Muscle of leg (tissue), 11 donors: ENCODE results near the gene DES. TPM values are rescaled to one million over a fixed set of nuclear protein-coding genes. Genes with fewer than 3 reads are reported as not detected.

Source experiments
- DNase-seq: peaks from one replicate; pipeline ENCODE4 v3.0.0; 2013
- H3K27ac ChIP-seq: one replicate; pipeline ENCODE4 v1.5.1; 2013; ENCODE audit warnings: mild to moderate bottlenecking, low read length, control low read depth
- H3K27me3 ChIP-seq: one replicate; pipeline ENCODE4 v1.6.1; 2013; ENCODE audit warnings: low read length; ENCODE audit not compliant: control insufficient read depth, insufficient read depth
- H3K36me3 ChIP-seq: one replicate; pipeline ENCODE4 v1.6.1; 2013; ENCODE audit warnings: low read length; ENCODE audit not compliant: control insufficient read depth, insufficient read depth
- H3K4me1 ChIP-seq: one replicate; pipeline ENCODE4 v1.6.1; 2013; ENCODE audit warnings: low read length; ENCODE audit not compliant: control insufficient read depth, insufficient read depth
- H3K4me3 ChIP-seq: one replicate; pipeline ENCODE4 v1.5.1; 2013; ENCODE audit warnings: low read length, control low read depth
- H3K9me3 ChIP-seq: replicated peaks from 2 replicates; pipeline ENCODE4 v1.6.1; 2013; ENCODE audit warnings: low read depth, low read length; ENCODE audit not compliant: control insufficient read depth
- WGBS: methylation state at CpG from one replicate; pipeline ENCODE4 v1.1.5; 2013; ENCODE audit warnings: missing lambda C conversion rate; ENCODE audit not compliant: insufficient coverage; 5-methylcytosine and 5-hydroxymethylcytosine counted together
- polyA plus RNA-seq, 8 donors: library from polyadenylated mRNA; unstranded; fragments of 120-200 nt; gene quantifications; one replicate each; pipeline versions ENCODE4 v1.2.1 to v1.2.3, GENCODE V29; 2013; ENCODE audit warnings: inconsistent platforms in 1 of 8, low replicate concordance in 1 of 8; ENCODE audit not compliant: insufficient read length in 8 of 8, insufficient read depth in 1 of 8
- total RNA-seq: library from RNA; stranded (reverse); fragments of 120-200 nt; gene quantifications from one replicate; pipeline ENCODE4 v1.2.4, GENCODE V29; 2013

DES gene
- total and polyA plus RNA-seq, 9 donors, result 2,139 to 4,335 (median 3,834) TPM

- Histone ChIP-seq H3K4me1 (peaks cover 72% of the 10 kb centered on the region), H3K36me3 (peaks cover 2% of the 10 kb centered on the region), H3K27me3 (peaks cover 31% of the 10 kb centered on the region), H3K27ac (peak overlapping the region; percentile 45), H3K4me3 (peak overlapping the region; percentile 54), H3K9me3 (no peaks in the 10 kb centered on the region)
- WGBS, result 79% methylated on average over 6 of the region's 6 CpGs
- no peak for DNase-seq
These were observed 17.5 kb downstream of the DES start for GRCh38 chr2:219435701-219436100.

- peak overlapping the region; percentile 54 for H3K4me3 ChIP-seq
- H3K9me3 ChIP-seq, result no peaks in the 10 kb centered on the region
- H3K27me3 ChIP-seq, result peaks cover 36% of the 10 kb centered on the region
- peaks cover 73% of the 10 kb centered on the region for H3K4me1 ChIP-seq
- WGBS, result 87% methylated on average over 3 of the region's 5 CpGs
- DNase-seq, result no peak
- peak overlapping the region; percentile 0 for H3K27ac ChIP-seq
- H3K36me3 ChIP-seq, result peaks cover 2% of the 10 kb centered on the region
These were observed 18.3 kb downstream of the DES start for GRCh38 chr2:219436491-219436890.

- peaks cover 2% of the 10 kb centered on the region for H3K36me3 ChIP-seq
- WGBS, result 64% methylated on average over 3 of the region's 3 CpGs
- DNase-seq, result no peak
- H3K27me3 ChIP-seq, result peaks cover 37% of the 10 kb centered on the region
- peaks cover 75% of the 10 kb centered on the region for H3K4me1 ChIP-seq
- H3K27ac ChIP-seq, result peak overlapping the region; percentile 0
- H3K4me3 ChIP-seq, result no peak overlapping the region
- no peaks in the 10 kb centered on the region for H3K9me3 ChIP-seq
These were observed 19.0 kb downstream of the DES start for GRCh38 chr2:219437141-219437540.

GRCh38 chr2:219437690-219438206 is 19.6 kb downstream of the DES start:
- Histone ChIP-seq H3K36me3 (peaks cover 2% of the 10 kb centered on the region), H3K9me3 (no peaks in the 10 kb centered on the region), H3K4me1 (peaks cover 77% of the 10 kb centered on the region), H3K27me3 (peaks cover 37% of the 10 kb centered on the region), H3K4me3 (no peak overlapping the region), H3K27ac (no peak overlapping the region)
- DNase-seq, result peak; percentile 62
- WGBS, result 41% methylated on average over 5 of the region's 6 CpGs

GRCh38 chr2:219438453-219438852 is 20.3 kb downstream of the DES start:
- peak overlapping the region; percentile 88 for H3K27ac ChIP-seq
- no peak for DNase-seq
- H3K4me1 ChIP-seq, result peaks cover 84% of the 10 kb centered on the region
- peaks cover 6% of the 10 kb centered on the region for H3K36me3 ChIP-seq
- 50% methylated on average over 1 of the region's 4 CpGs for WGBS
- H3K9me3 ChIP-seq, result no peaks in the 10 kb centered on the region
- no peak overlapping the region for H3K4me3 ChIP-seq
- H3K27me3 ChIP-seq, result peaks cover 42% of the 10 kb centered on the region

GRCh38 chr2:219439506-219439905 is 21.3 kb downstream of the DES start:
- DNase-seq, result peak; percentile 80
- Histone ChIP-seq H3K4me3 (no peak overlapping the region), H3K9me3 (no peaks in the 10 kb centered on the region), H3K4me1 (peaks cover 85% of the 10 kb centered on the region), H3K27ac (peak overlapping the region; percentile 88), H3K36me3 (peaks cover 12% of the 10 kb centered on the region), H3K27me3 (peaks cover 37% of the 10 kb centered on the region)
- 28% methylated on average over 2 of the region's 6 CpGs for WGBS

- DNase-seq, result no peak
- WGBS, result 87% methylated on average over 3 of the region's 6 CpGs
These were observed 22.4 kb downstream of the DES start for GRCh38 chr2:219440388-219441256.

GRCh38 chr2:219441451-219442255 is 23.5 kb downstream of the DES start:
- peak overlapping the region; percentile 37 for H3K4me3 ChIP-seq
- no peaks in the 10 kb centered on the region for H3K9me3 ChIP-seq
- peaks cover 24% of the 10 kb centered on the region for H3K27me3 ChIP-seq
- H3K4me1 ChIP-seq, result peaks cover 87% of the 10 kb centered on the region
- 2% methylated on average over 49 of the region's 78 CpGs for WGBS
- peak; percentile 64 for DNase-seq
- peak overlapping the region; percentile 76 for H3K27ac ChIP-seq
- peaks cover 18% of the 10 kb centered on the region for H3K36me3 ChIP-seq

More at GRCh38 chr2:219440388-219441256, 22.4 kb downstream of the DES start:
- H3K27ac ChIP-seq, result peak overlapping the region; percentile 88
- H3K36me3 ChIP-seq, result peaks cover 12% of the 10 kb centered on the region
- peaks cover 29% of the 10 kb centered on the region for H3K27me3 ChIP-seq
- H3K4me3 ChIP-seq, result no peak overlapping the region
- H3K9me3 ChIP-seq, result no peaks in the 10 kb centered on the region
- peaks cover 86% of the 10 kb centered on the region for H3K4me1 ChIP-seq

- peaks cover 87% of the 10 kb centered on the region for H3K4me1 ChIP-seq
- H3K27ac ChIP-seq, result no peak overlapping the region
- 3% methylated on average over 32 of the region's 35 CpGs for WGBS
- H3K4me3 ChIP-seq, result peak overlapping the region; percentile 32
- DNase-seq, result no peak
- H3K9me3 ChIP-seq, result no peaks in the 10 kb centered on the region
- peaks cover 18% of the 10 kb centered on the region for H3K36me3 ChIP-seq
- peaks cover 21% of the 10 kb centered on the region for H3K27me3 ChIP-seq
These were observed 24.3 kb downstream of the DES start for GRCh38 chr2:219442256-219443015.
